Endothelial cell of umbilical vein (primary cell): ENCODE data around the gene PIP5K1A.

Experiments used
- CTCF ChIP-seq, 2 donors: IDR thresholded peaks; 1 replicate in 1 of 2; 2 replicates in 1 of 2; pipeline ENCODE4 v1.5.1; 2011; ENCODE audit warnings: low read length in 2 of 2, mild to moderate bottlenecking in 2 of 2, moderate library complexity in 2 of 2, control low read depth in 1 of 2, inconsistent platforms in 1 of 2, low read depth in 1 of 2; ENCODE audit not compliant: insufficient read depth in 1 of 2; ENCODE audit errors: extremely low read depth in 1 of 2
- EZH2 ChIP-seq: IDR thresholded peaks from 2 replicates; pipeline ENCODE4 v1.6.1; 2012; ENCODE audit warnings: borderline replicate concordance, low read depth, mild to moderate bottlenecking, moderate library complexity, low read length, inconsistent platforms; ENCODE audit not compliant: severe bottlenecking
- MAX ChIP-seq: IDR thresholded peaks from 2 replicates; pipeline ENCODE4 v1.6.1; 2011; ENCODE audit not compliant: insufficient read depth, insufficient read length
- MYC ChIP-seq: IDR thresholded peaks from one replicate; pipeline ENCODE4 v1.6.1; 2011; ENCODE audit warnings: mild to moderate bottlenecking, low read depth, low read length
- POLR2A ChIP-seq: IDR thresholded peaks from 2 replicates; pipeline ENCODE4 v1.6.1; 2012; ENCODE audit warnings: low read depth, mild to moderate bottlenecking, control low read depth, low read length
- POLR2AphosphoS5 ChIP-seq: IDR thresholded peaks from 2 replicates; pipeline ENCODE4 v1.6.1; 2012; ENCODE audit warnings: low read depth, mild to moderate bottlenecking, control low read depth, low read length, moderate library complexity; ENCODE audit not compliant: insufficient read depth

- TF ChIP-seq CTCF (IDR thresholded peaks at IDR 0.05; ENCODE audit: extremely low read depth in 1 of 2, insufficient read depth in 1 of 2, low read depth in 1 of 2, low read length in 2 of 2) (no peak), POLR2A (no peak), MYC (no peak), EZH2 (no peak), POLR2AphosphoS5 (no peak), MAX (no peak)
These were observed 40.0 kb upstream of the PIP5K1A start for GRCh38 chr1:151158326-151158725.
